Stomach smooth muscle (tissue), 2 donors: ENCODE results near the gene ARRDC1.

Experiments used
- H3K27ac ChIP-seq: one replicate; pipeline ENCODE4 v1.7.0; 2013; ENCODE audit warnings: mild to moderate bottlenecking, low read length, inconsistent platforms
- H3K27me3 ChIP-seq, 2 donors: one replicate each; pipeline ENCODE4 v1.7.0; 2013; ENCODE audit warnings: low read length in 2 of 2; ENCODE audit not compliant: insufficient read depth in 2 of 2, control insufficient read depth in 1 of 2
- H3K36me3 ChIP-seq, 2 donors: one replicate each; pipeline ENCODE4 v1.7.0; 2013; ENCODE audit warnings: low read length in 2 of 2; ENCODE audit not compliant: control insufficient read depth in 2 of 2, insufficient read depth in 2 of 2
- H3K4me1 ChIP-seq: one replicate; pipeline ENCODE4 v1.7.0; 2013; ENCODE audit warnings: low read length; ENCODE audit not compliant: control insufficient read depth, insufficient read depth
- H3K4me3 ChIP-seq, 2 donors: one replicate each; pipeline ENCODE4 v1.7.0; 2013; ENCODE audit warnings: low read length in 2 of 2
- H3K9ac ChIP-seq, 2 donors: one replicate each; pipeline ENCODE4 v1.7.0; 2013; ENCODE audit warnings: low read length in 2 of 2, mild to moderate bottlenecking in 1 of 2
- H3K9me3 ChIP-seq, 2 donors: one replicate each; pipeline ENCODE4 v1.7.0; 2013; ENCODE audit warnings: low read length in 2 of 2; ENCODE audit not compliant: control insufficient read depth in 2 of 2
- donor health status: healthy.
- donor health status: Pancreatic carcinoma.

Gene ARRDC1

DNA sequence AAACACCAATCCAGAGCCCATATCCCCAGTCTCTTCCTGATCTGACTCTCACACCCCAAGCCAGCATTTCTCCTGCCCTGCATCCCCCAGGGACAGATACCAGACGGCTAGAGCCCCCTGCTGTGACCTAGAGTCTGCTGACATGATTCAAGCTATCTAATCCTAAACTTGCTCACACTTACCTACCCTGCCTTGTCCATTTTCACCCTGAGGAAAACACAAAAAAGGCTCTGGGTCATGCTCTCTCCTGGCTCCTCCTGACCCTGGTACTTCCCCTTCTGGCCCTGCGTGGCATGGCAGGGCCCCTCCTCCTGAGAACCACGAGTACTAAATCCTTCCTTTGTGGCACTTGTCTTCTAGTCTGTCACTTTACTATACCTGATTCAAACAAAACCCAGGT, 2.8 kb upstream of the ARRDC1 start:
- H3K9ac ChIP-seq: no peak overlapping the region
- no peak overlapping the region for H3K27ac ChIP-seq
- no peaks in the 10 kb centered on the region for H3K36me3 ChIP-seq
- H3K4me1 ChIP-seq: peaks cover 24% of the 10 kb centered on the region
- no peaks in the 10 kb centered on the region for H3K9me3 ChIP-seq
- H3K27me3 ChIP-seq: no peaks in the 10 kb centered on the region
- H3K4me3 ChIP-seq: no peak overlapping the region

DNA sequence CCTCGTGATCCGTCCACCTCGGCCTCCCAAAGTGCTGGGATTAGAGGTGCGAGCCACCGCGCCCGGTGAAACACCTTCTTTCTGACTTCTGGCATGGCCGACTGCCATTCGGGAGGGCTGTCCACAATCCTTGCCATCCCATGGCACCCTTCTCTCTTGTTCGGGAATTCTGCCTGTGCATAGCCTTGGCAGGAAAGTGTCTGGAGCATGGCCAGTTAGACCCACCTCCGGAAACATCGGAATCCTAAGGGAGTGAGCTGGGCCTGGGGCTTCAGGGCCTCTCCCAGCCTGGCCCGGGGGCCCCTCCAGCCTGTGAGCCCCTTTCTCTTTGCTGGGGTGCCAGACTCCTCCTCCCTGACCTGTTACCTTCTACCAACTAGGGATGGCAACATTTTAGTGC, 1.6 kb upstream of the ARRDC1 start:
- no peak overlapping the region for H3K27ac ChIP-seq
- peaks cover 25% of the 10 kb centered on the region for H3K4me1 ChIP-seq
- no peaks in the 10 kb centered on the region for H3K27me3 ChIP-seq
- no peaks in the 10 kb centered on the region for H3K36me3 ChIP-seq
- no peaks in the 10 kb centered on the region for H3K9me3 ChIP-seq
- H3K9ac ChIP-seq: no peak overlapping the region
- no peak overlapping the region for H3K4me3 ChIP-seq

DNA sequence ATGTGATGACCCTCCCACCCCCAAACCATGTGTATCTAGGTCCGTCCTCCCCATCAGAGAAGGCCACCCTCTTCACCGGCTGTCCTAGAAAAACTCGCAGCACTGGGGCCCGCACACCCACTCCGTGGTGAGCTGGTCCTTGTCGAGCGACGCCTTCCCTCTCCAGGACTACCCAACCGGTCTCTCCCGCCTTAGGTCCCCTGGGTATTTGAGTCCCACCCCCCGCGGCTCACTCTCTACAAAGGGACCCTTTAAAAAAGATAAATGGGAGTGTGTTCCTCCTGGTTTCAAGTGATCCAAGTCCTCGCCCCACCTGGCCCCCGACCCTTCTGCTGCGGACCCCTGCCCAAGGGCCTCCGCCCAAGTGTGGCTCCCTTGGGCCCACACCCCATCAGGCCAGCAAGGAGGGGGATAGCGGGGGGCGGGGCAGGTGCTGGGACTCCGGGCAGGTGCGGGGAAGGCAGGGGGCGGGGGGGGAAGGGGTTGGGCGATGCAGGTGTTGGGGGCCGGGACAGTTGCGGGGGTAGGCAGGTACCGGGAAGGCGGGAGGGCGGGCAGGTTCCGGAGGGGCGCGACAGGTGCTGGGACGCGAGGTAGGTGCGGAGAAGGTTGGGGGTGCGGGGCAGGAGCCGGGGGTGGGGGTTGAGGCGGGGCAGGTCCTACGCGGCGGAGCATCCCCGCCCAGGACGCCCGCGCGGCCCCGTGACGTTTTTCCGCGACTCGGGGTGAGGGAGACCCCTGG, 970 bp upstream of the ARRDC1 start:
- Histone ChIP-seq H3K36me3 (no peaks in the 10 kb centered on the region), H3K4me1 (peaks cover 25% of the 10 kb centered on the region), H3K4me3 (no peak overlapping the region), H3K27ac (no peak overlapping the region), H3K27me3 (no peaks in the 10 kb centered on the region), H3K9me3 (no peaks in the 10 kb centered on the region), H3K9ac (no peak overlapping the region)

- Histone ChIP-seq H3K9me3 (no peaks in the 10 kb centered on the region), H3K9ac (peak overlapping the region; percentile 62 to 65), H3K4me1 (peaks cover 25% of the 10 kb centered on the region), H3K36me3 (no peaks in the 10 kb centered on the region), H3K27ac (no peak overlapping the region), H3K27me3 (no peaks in the 10 kb centered on the region), H3K4me3 (peak overlapping the region; percentile 60 to 76)
These were observed 627 bp downstream of the ARRDC1 start for GRCh38 chr9:137606005-137606621.

- H3K4me1 ChIP-seq: peaks cover 29% of the 10 kb centered on the region
- peak overlapping the region; percentile 42 to 62 for H3K9ac ChIP-seq
- no peak overlapping the region for H3K27ac ChIP-seq
- peak overlapping the region; percentile 60 to 76 for H3K4me3 ChIP-seq
- no peaks in the 10 kb centered on the region for H3K36me3 ChIP-seq
- H3K27me3 ChIP-seq: no peaks in the 10 kb centered on the region
- H3K9me3 ChIP-seq: no peaks in the 10 kb centered on the region
These were observed 1.2 kb downstream of the ARRDC1 start for GRCh38 chr9:137606734-137607138.

DNA sequence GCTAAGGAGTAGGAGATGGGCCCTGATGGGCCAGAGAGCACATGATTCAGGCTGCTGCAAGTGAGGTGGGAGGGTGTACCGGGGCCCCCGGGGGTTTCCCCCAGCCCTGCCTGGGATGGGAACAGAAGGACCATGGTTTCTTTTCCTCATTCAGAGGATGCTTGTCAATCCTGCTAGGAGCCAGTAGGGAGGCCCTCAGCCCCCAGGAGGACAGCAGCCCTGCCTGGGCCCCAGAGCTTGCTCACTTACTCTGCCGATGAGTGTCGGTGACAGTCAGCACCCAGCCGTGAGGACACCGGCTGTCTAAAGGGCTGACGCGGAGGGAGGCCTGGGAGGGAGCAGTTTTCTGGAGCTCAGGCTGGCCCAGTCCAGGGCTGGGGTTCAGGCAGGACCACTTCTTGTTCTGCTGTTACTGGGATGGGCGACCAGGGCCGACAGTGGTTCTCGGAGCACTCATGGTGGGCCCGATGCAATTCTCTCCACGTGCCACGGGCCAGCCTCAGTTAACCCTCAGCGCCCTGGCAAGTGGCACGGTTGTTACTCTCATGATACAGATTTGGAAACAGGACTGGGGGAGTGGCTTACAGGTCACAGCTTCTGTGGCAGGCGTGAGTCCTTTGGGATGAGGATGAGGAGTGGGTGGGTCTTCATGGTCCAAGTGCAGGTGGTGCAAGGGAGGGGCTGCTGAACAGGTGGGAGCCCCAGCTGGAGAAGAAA, 1.8 kb downstream of the ARRDC1 start:
- peak overlapping the region in 1 of 2 donors; percentile 76 for H3K4me3 ChIP-seq
- no peak overlapping the region for H3K27ac ChIP-seq
- no peak overlapping the region for H3K9ac ChIP-seq
- no peaks in the 10 kb centered on the region for H3K9me3 ChIP-seq
- H3K36me3 ChIP-seq: no peaks in the 10 kb centered on the region
- H3K27me3 ChIP-seq: no peaks in the 10 kb centered on the region
- H3K4me1 ChIP-seq: peaks cover 35% of the 10 kb centered on the region

DNA sequence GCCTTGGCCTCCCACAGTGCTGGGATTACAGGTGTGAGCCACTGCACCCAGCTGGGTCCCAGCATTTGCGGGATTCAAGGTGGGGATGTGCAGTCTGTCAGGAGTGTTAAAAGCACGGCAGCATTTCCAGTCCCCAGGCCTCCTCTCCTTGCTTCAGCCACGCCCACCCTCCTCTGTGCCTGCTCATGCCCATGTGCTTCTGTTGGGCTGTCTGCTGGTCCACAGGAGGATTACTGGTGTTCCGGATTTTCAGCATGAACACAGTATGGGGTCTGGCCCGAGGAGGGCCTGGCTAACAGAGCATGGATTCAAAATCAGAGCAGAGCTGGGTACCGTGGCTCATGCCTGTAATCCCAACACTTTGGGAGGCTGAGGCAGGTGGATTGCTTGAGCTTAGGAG, 5.5 kb downstream of the ARRDC1 start:
- Histone ChIP-seq H3K4me3 (no peak overlapping the region), H3K9ac (no peak overlapping the region), H3K36me3 (peaks cover 0 to 10% of the 10 kb centered on the region in 2 donors), H3K27me3 (no peaks in the 10 kb centered on the region), H3K9me3 (no peaks in the 10 kb centered on the region), H3K27ac (no peak overlapping the region), H3K4me1 (peaks cover 34% of the 10 kb centered on the region)

DNA sequence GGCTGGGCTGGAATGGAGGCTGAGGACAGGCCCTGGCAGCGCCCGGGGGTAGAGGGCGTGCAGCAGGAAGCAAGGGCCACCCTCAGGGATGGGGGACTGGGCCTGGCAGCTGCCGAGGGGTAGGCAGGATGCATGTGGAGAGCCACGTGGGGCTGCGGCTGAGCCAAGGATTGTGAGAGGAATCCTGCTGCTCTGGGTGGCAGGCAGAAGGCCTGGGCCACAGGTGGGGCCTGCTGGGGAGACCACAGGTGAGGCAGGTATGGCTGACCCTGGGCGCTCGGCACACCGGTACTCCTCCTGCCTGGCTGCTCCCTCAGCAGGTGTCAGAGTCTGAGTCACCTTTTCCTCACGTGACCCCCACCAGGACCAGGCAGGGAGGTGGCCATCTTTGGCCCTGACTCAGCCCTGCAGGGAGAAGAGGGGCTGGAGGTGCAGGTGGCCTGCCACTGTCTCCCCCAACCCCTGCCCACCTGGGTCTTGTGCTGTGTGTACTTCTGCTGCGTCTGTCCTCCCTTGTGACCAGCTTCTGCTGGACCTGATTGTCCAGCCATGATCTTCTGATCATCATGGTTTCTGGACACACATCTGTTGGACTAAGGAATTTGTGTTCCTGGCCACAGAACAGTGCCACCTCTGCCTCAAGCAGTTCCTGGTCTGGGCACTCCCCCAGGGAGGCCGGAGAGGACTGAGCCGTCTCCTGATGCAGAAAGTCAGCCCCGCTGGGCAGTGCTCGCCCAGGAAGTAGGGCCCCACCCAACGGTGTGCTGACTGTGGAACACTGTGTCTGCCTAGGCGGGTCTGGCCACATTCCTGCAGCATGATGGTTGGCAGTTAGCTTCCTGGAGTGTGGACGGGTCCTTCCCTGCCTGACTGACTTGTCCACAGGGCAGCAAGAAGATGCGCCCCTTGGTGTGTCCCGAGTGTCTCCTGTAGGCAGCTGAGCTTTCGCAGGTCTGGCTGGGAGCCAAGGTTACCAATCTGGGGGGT, 6.4 kb downstream of the ARRDC1 start:
- H3K9ac ChIP-seq: peak overlapping the region in 1 of 2 donors; percentile 27
- H3K27ac ChIP-seq: no peak overlapping the region
- H3K36me3 ChIP-seq: peaks cover 0 to 12% of the 10 kb centered on the region in 2 donors
- H3K4me1 ChIP-seq: peaks cover 24% of the 10 kb centered on the region
- H3K9me3 ChIP-seq: no peaks in the 10 kb centered on the region
- H3K4me3 ChIP-seq: no peak overlapping the region
- H3K27me3 ChIP-seq: no peaks in the 10 kb centered on the region

- no peak overlapping the region for H3K9ac ChIP-seq
- H3K4me3 ChIP-seq: no peak overlapping the region
- H3K4me1 ChIP-seq: peaks cover 20% of the 10 kb centered on the region
- H3K27me3 ChIP-seq: no peaks in the 10 kb centered on the region
- H3K9me3 ChIP-seq: no peaks in the 10 kb centered on the region
- peaks cover 0 to 12% of the 10 kb centered on the region in 2 donors for H3K36me3 ChIP-seq
- no peak overlapping the region for H3K27ac ChIP-seq
These were observed 7.3 kb downstream of the ARRDC1 start for GRCh38 chr9:137612741-137613142.

- no peaks in the 10 kb centered on the region for H3K27me3 ChIP-seq
- no peak overlapping the region for H3K4me3 ChIP-seq
- peaks cover 24% of the 10 kb centered on the region for H3K4me1 ChIP-seq
- no peak overlapping the region for H3K27ac ChIP-seq
- peaks cover 0 to 12% of the 10 kb centered on the region in 2 donors for H3K36me3 ChIP-seq
- no peak overlapping the region for H3K9ac ChIP-seq
- H3K9me3 ChIP-seq: no peaks in the 10 kb centered on the region
These were observed 7.8 kb downstream of the ARRDC1 start for GRCh38 chr9:137613259-137613658.
